ENCODE results near the gene DUS1L.

Gene DUS1L

GRCh38 chr17:82058855-82059249 is 6.8 kb downstream of the DUS1L start:
- no peak overlapping the region for H3K27ac ChIP-seq
- TF ChIP-seq CTCF (IDR thresholded peaks at IDR 0.05; ENCODE audit: low read depth, low read length, missing control alignments) = no peak
- H3K4me3 ChIP-seq (ENCODE audit: low read depth, low read length) = no peak overlapping the region
- in situ Hi-C loops (cut with HindIII; ENCODE audit: low pct_ligation_motif_present, low sequenced_read_pairs) = no loop called here
- DNase-seq = no peak
- peaks cover 73% of the 10 kb centered on the region for H3K36me3 ChIP-seq (replicated peaks)
- no peaks in the 10 kb centered on the region for H3K27me3 ChIP-seq (replicated peaks)

GRCh38 chr17:82058230-82058854 is 7.3 kb downstream of the DUS1L start:
- Histone ChIP-seq H3K27me3 (replicated peaks) (no peaks in the 10 kb centered on the region), H3K36me3 (replicated peaks) (peaks cover 71% of the 10 kb centered on the region), H3K27ac (no peak overlapping the region), H3K4me3 (ENCODE audit: low read depth, low read length) (no peak overlapping the region)
- DNase-seq = no peak
- in situ Hi-C loops (cut with HindIII; ENCODE audit: low pct_ligation_motif_present, low sequenced_read_pairs) = no loop called here
- TF ChIP-seq CTCF (IDR thresholded peaks at IDR 0.05; ENCODE audit: low read depth, low read length, missing control alignments) = no peak

GRCh38 chr17:82056729-82057621 is 8.6 kb downstream of the DUS1L start:
- H3K27ac ChIP-seq = no peak overlapping the region
- no peak for DNase-seq
- H3K36me3 ChIP-seq (replicated peaks) = peaks cover 62% of the 10 kb centered on the region
- no peak for TF ChIP-seq CTCF (IDR thresholded peaks at IDR 0.05; ENCODE audit: low read depth, low read length, missing control alignments)
- no peak overlapping the region for H3K4me3 ChIP-seq (ENCODE audit: low read depth, low read length)
- no peaks in the 10 kb centered on the region for H3K27me3 ChIP-seq (replicated peaks)
- in situ Hi-C loops (cut with HindIII; ENCODE audit: low pct_ligation_motif_present, low sequenced_read_pairs) = no loop called here

- TF ChIP-seq CTCF (IDR thresholded peaks at IDR 0.05; ENCODE audit: low read depth, low read length, missing control alignments) = no peak
- Histone ChIP-seq H3K27me3 (replicated peaks) (no peaks in the 10 kb centered on the region), H3K27ac (no peak overlapping the region), H3K4me3 (ENCODE audit: low read depth, low read length) (no peak overlapping the region), H3K36me3 (replicated peaks) (peaks cover 59% of the 10 kb centered on the region)
- no peak for DNase-seq
- in situ Hi-C loops (cut with HindIII; ENCODE audit: low pct_ligation_motif_present, low sequenced_read_pairs) = no loop called here
These were observed 9.5 kb downstream of the DUS1L start for GRCh38 chr17:82055965-82056728.

GRCh38 chr17:82055023-82055964 is 10.3 kb downstream of the DUS1L start:
- Histone ChIP-seq H3K27ac (no peak overlapping the region), H3K4me3 (ENCODE audit: low read depth, low read length) (no peak overlapping the region), H3K36me3 (replicated peaks) (peaks cover 53% of the 10 kb centered on the region), H3K27me3 (replicated peaks) (no peaks in the 10 kb centered on the region)
- no peak for TF ChIP-seq CTCF (IDR thresholded peaks at IDR 0.05; ENCODE audit: low read depth, low read length, missing control alignments)
- in situ Hi-C loops (cut with HindIII; ENCODE audit: low pct_ligation_motif_present, low sequenced_read_pairs) = no loop called here
- no peak for DNase-seq
